Measurements from ENCODE around the gene ENPP7.

GRCh38 chr17:79711715-79712305, 18.9 kb upstream of the ENPP7 start:
- TF ChIP-seq MAX (IDR thresholded peaks at IDR 0.05) (no peak), TAF1 (IDR thresholded peaks at IDR 0.05; ENCODE audit: low read depth) (no peak), RAD21 (IDR thresholded peaks at IDR 0.05; ENCODE audit: low read depth) (no peak)

Measured in Ishikawa (cell line).